K562 (cell line): Measurements from ENCODE around the gene MTMR3. TPM values are rescaled to one million over a fixed set of nuclear protein-coding genes. Genes with fewer than 3 reads are reported as not detected.

Experiments used
- ATF7 ChIP-seq: fragments of 450-650 bp; IDR thresholded peaks from 2 replicates; pipeline ENCODE4 v1.7.1; 2014; ENCODE audit warnings: mild to moderate bottlenecking, moderate library complexity
- CCNT2 ChIP-seq: IDR thresholded peaks from 2 replicates; pipeline ENCODE4 v1.6.1; 2011; ENCODE audit warnings: borderline replicate concordance, low read depth, mild to moderate bottlenecking, moderate library complexity, mixed read lengths, low read length; ENCODE audit not compliant: insufficient read length; ENCODE audit errors: extremely low read depth
- ELF1 ChIP-seq: fragments of 200-800 bp; sonication (Bioruptor generic); IDR thresholded peaks from 2 replicates; pipeline ENCODE4 v1.6.1; 2016; ENCODE audit warnings: missing genetic modification characterization, missing compliant biosample characterization
- ETV1 ChIP-seq: fragments of 450-650 bp; conservative IDR thresholded peaks from 2 replicates; pipeline ENCODE4 v1.6.1; 2016; ENCODE audit warnings: missing genetic modification characterization, control low read depth, low read depth, missing compliant biosample characterization
- GTF2E2 ChIP-seq: fragments of 200-800 bp; sonication (Bioruptor generic); IDR thresholded peaks from 2 replicates; pipeline ENCODE4 v1.6.1; 2016; ENCODE audit warnings: missing genetic modification characterization, missing compliant biosample characterization
- JUN ChIP-seq, 2 experiments: sonication (generic) in 1 of 2; formaldehyde crosslinking in 1 of 2; IDR thresholded peaks; 2 replicates each; pipeline versions ENCODE4 v1.6.1 to v1.8.0; 2012 to 2022; ENCODE audit warnings: borderline replicate concordance in 2 of 2, mild to moderate bottlenecking in 2 of 2, improper control_type of control experiment in 1 of 2, low read depth in 1 of 2, low read length in 1 of 2, missing genetic modification reagents in 1 of 2
- NR2F6 ChIP-seq: fragments of 450-650 bp; formaldehyde crosslinking; IDR thresholded peaks from 2 replicates; pipeline ENCODE4 v1.4.0; 2020; ENCODE audit warnings: mild to moderate bottlenecking
- RAD21 ChIP-seq, 2 experiments: fragments of 250-450 bp in 1 of 2; fragments of 450-650 bp in 1 of 2; sonication (Bioruptor Pico) in 1 of 2; formaldehyde crosslinking in 1 of 2; IDR thresholded peaks in 1 of 2; conservative IDR thresholded peaks in 1 of 2; 2 replicates each; pipeline versions ENCODE4 v1.4.0 to v1.8.0; 2020 to 2022; ENCODE audit warnings: mild to moderate bottlenecking in 2 of 2, moderate library complexity in 1 of 2
- SMC3 ChIP-seq: conservative IDR thresholded peaks from 2 replicates; pipeline ENCODE4 v1.6.1; 2011; ENCODE audit warnings: low read depth, low read length, improper control_type of control experiment; ENCODE audit not compliant: insufficient read depth
- SRSF9 ChIP-seq: fragments of 200-400 bp; formaldehyde crosslinking; IDR thresholded peaks from 2 replicates; pipeline ENCODE4 v1.6.1; 2017; ENCODE audit warnings: low read depth, low read length, borderline replicate concordance
- TAF1 ChIP-seq: IDR thresholded peaks from 2 replicates; pipeline ENCODE4 v1.6.1; 2011; ENCODE audit warnings: mild to moderate bottlenecking, low read length, moderate library complexity; ENCODE audit not compliant: insufficient read depth, control insufficient read depth, severe bottlenecking; ENCODE audit errors: extremely low read depth
- polyA plus RNA-seq, 8 experiments: library from polyadenylated mRNA; depleted of rRNA in 4 of 8; stranded (reverse) in 5 of 8; unstranded in 3 of 8; fragments of >200 nt; fragmentation: Nextera tagmentation in 2 of 8; fragmentation: Illumina TruSeq in 1 of 8; extraction: Ambion mirVana in 2 of 8; extraction: Trizol in 1 of 8; gene quantifications; 2 replicates each; pipeline versions ENCODE4 v1.2.1 to v1.2.3, GENCODE V29; 2011 to 2014; ENCODE audit warnings: inconsistent platforms in 1 of 8, missing spikeins in 1 of 8
- total RNA-seq, 7 experiments: library from RNA; depleted of rRNA in 6 of 7; stranded (reverse); fragments of >200 nt in 6 of 7; fragmentation: Illumina TruSeq in 2 of 7; extraction: Trizol in 2 of 7; gene quantifications; 2 replicates each; pipeline versions ENCODE4 v1.2.1 to v1.2.3, GENCODE V29; 2011 to 2021; ENCODE audit warnings: low replicate concordance in 1 of 7
- TF ChIP-seq, protein P1 (sequence below): sonication (generic); formaldehyde crosslinking; IDR thresholded peaks from 2 replicates; pipeline ENCODE4 v1.8.0; 2022; ENCODE audit warnings: mild to moderate bottlenecking, missing genetic modification reagents
- TF ChIP-seq, protein P2 (sequence below), 3 experiments: IDR thresholded peaks in 2 of 3; conservative IDR thresholded peaks in 1 of 3; 2 replicates each; pipeline ENCODE4 v1.5.1; 2011 to 2012; ENCODE audit warnings: low read length in 3 of 3, mild to moderate bottlenecking in 3 of 3, control low read depth in 2 of 3, improper control_type of control experiment in 1 of 3, inconsistent platforms in 1 of 3, low read depth in 1 of 3, mixed read lengths in 1 of 3, moderate library complexity in 1 of 3; ENCODE audit not compliant: insufficient read depth in 2 of 3
- TF ChIP-seq, protein P3 (sequence below): fragments of 450-650 bp; formaldehyde crosslinking; IDR thresholded peaks from 2 replicates; pipeline ENCODE4 v1.4.0; 2020; ENCODE audit warnings: mild to moderate bottlenecking, moderate library complexity

MTMR3 gene
- total and polyA plus RNA-seq, 9 of the 15 experiments (the other 6 are each of a cell fraction or from before 2014, with no cell fraction given) = 1.6 to 13.7 (median 7.9) TPM

DNA sequence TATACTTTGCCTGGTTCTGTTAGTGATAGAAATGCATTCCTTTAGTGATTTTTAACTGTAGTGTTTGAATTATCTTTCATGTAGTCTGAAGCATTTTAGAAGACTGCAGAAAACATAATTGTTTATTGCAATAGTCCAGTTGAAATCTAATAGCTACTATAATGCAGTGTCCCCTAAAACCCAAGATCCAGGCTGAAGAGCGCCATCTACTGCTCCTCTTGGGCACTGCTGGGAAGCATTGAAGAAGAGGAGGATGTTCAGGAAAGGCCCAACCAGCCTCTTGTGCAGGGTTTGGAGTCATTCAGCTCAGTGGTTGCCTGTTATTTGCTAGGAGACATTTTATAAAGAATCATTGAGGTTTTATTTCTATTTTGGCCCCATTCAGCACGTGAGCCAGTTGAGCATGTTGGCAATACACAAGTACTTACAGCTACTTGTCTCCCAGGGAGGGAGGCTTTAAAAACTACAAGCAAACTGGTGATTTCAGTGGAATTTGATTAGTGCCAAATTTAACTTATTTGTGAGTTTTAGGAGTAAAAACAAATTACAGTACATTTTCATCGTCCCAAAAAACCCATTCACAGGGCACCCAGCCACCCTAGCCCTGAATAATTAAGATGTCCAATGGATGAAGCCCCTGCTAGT, 122.4 kb downstream of the MTMR3 start (continued):
- TF ChIP-seq, protein P1, sequence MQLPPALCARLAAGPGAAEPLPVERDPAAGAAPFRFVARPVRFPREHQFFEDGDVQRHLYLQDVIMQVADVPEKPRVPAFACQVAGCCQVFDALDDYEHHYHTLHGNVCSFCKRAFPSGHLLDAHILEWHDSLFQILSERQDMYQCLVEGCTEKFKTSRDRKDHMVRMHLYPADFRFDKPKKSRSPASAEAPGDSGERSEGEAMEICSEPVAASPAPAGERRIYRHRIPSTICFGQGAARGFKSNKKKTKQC (CRISPR knock-in tag) = no peak
- TF ChIP-seq, protein P2, sequence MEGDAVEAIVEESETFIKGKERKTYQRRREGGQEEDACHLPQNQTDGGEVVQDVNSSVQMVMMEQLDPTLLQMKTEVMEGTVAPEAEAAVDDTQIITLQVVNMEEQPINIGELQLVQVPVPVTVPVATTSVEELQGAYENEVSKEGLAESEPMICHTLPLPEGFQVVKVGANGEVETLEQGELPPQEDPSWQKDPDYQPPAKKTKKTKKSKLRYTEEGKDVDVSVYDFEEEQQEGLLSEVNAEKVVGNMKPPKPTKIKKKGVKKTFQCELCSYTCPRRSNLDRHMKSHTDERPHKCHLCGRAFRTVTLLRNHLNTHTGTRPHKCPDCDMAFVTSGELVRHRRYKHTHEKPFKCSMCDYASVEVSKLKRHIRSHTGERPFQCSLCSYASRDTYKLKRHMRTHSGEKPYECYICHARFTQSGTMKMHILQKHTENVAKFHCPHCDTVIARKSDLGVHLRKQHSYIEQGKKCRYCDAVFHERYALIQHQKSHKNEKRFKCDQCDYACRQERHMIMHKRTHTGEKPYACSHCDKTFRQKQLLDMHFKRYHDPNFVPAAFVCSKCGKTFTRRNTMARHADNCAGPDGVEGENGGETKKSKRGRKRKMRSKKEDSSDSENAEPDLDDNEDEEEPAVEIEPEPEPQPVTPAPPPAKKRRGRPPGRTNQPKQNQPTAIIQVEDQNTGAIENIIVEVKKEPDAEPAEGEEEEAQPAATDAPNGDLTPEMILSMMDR (IDR thresholded peaks at IDR 0.05 in 2 of 3, conservative IDR thresholded peaks at IDR 0.05 in 1 of 3; ENCODE audit: insufficient read depth in 2 of 3, low read depth in 1 of 3, low read length in 3 of 3) = peak; percentile 72 to 85 (median 85)
- no peak for TF ChIP-seq JUN (IDR thresholded peaks at IDR 0.05; ENCODE audit: borderline replicate concordance, low read depth, low read length)
- no peak for TF ChIP-seq JUN (CRISPR knock-in tag; IDR thresholded peaks at IDR 0.05; ENCODE audit: borderline replicate concordance)
- no peak for TF ChIP-seq ATF7
- TF ChIP-seq, protein P3, sequence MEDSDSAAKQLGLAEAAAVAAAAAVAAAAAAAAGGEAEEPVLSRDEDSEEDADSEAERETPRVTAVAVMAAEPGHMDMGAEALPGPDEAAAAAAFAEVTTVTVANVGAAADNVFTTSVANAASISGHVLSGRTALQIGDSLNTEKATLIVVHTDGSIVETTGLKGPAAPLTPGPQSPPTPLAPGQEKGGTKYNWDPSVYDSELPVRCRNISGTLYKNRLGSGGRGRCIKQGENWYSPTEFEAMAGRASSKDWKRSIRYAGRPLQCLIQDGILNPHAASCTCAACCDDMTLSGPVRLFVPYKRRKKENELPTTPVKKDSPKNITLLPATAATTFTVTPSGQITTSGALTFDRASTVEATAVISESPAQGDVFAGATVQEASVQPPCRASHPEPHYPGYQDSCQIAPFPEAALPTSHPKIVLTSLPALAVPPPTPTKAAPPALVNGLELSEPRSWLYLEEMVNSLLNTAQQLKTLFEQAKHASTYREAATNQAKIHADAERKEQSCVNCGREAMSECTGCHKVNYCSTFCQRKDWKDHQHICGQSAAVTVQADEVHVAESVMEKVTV (CRISPR knock-in tag) = peak; percentile 59; the same call in 1 of the 2 replicates
- TF ChIP-seq GTF2E2 (tag) = no peak
- TF ChIP-seq NR2F6 (CRISPR knock-in tag) = no peak
- TF ChIP-seq RAD21 (CRISPR knock-in tag; conservative IDR thresholded peaks at IDR 0.05 in 1 of 2, IDR thresholded peaks at IDR 0.05 in 1 of 2) = peak; percentile 73 to 85
- no peak for TF ChIP-seq ELF1
- no peak for TF ChIP-seq TAF1
- TF ChIP-seq ETV1 (tag) = no peak
- TF ChIP-seq SMC3 = peak; percentile 78
- no peak for TF ChIP-seq CCNT2
- TF ChIP-seq SRSF9 = no peak
